Tibial nerve (tissue), 3 donors: Measurements from ENCODE around the gene APBA3.

Source experiments
- POLR2A ChIP-seq, 2 donors: fragments of 450-650 bp; IDR thresholded peaks; one replicate each; pipeline ENCODE4 v1.6.1; 2017; ENCODE audit warnings: antibody characterized with exemption in 2 of 2, mild to moderate bottlenecking in 2 of 2, moderate library complexity in 2 of 2
- TF ChIP-seq, protein P1 (sequence below), 5 experiments: fragments of 200-600 bp in 3 of 5; fragments of 450-650 bp in 2 of 5; sonication (generic) in 3 of 5; IDR thresholded peaks; one replicate each; pipeline ENCODE4 v1.5.1; 2016 to 2019; ENCODE audit warnings: antibody characterized with exemption in 5 of 5, mild to moderate bottlenecking in 3 of 5, moderate library complexity in 2 of 5

DNA sequence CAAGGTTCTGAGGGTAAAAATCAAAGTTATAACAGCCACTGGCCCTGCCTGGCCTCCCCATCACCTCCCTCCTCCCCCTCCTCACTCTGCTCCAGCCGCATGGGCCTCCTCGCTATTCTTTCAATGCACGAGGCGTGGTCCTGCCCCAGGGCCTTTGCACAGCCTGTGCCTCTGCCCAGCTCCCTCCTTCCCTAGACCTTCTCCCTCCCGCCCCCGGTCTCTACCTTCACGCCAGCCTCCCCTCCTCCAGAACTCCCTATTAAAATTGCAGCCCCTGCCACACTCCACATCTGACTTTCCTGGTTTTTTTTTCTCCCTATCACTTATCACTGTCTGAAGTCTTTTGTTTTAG is 7.2 kb upstream of the APBA3 start:
- TF ChIP-seq, protein P1, sequence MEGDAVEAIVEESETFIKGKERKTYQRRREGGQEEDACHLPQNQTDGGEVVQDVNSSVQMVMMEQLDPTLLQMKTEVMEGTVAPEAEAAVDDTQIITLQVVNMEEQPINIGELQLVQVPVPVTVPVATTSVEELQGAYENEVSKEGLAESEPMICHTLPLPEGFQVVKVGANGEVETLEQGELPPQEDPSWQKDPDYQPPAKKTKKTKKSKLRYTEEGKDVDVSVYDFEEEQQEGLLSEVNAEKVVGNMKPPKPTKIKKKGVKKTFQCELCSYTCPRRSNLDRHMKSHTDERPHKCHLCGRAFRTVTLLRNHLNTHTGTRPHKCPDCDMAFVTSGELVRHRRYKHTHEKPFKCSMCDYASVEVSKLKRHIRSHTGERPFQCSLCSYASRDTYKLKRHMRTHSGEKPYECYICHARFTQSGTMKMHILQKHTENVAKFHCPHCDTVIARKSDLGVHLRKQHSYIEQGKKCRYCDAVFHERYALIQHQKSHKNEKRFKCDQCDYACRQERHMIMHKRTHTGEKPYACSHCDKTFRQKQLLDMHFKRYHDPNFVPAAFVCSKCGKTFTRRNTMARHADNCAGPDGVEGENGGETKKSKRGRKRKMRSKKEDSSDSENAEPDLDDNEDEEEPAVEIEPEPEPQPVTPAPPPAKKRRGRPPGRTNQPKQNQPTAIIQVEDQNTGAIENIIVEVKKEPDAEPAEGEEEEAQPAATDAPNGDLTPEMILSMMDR (IDR thresholded peaks at IDR 0.05), result no peak
- no peak for TF ChIP-seq POLR2A (IDR thresholded peaks at IDR 0.05)
